Measurements from ENCODE around the gene PIGN. TPM values are rescaled to one million over a fixed set of nuclear protein-coding genes. Genes with fewer than 3 reads are reported as not detected.

The PIGN gene, protein sequence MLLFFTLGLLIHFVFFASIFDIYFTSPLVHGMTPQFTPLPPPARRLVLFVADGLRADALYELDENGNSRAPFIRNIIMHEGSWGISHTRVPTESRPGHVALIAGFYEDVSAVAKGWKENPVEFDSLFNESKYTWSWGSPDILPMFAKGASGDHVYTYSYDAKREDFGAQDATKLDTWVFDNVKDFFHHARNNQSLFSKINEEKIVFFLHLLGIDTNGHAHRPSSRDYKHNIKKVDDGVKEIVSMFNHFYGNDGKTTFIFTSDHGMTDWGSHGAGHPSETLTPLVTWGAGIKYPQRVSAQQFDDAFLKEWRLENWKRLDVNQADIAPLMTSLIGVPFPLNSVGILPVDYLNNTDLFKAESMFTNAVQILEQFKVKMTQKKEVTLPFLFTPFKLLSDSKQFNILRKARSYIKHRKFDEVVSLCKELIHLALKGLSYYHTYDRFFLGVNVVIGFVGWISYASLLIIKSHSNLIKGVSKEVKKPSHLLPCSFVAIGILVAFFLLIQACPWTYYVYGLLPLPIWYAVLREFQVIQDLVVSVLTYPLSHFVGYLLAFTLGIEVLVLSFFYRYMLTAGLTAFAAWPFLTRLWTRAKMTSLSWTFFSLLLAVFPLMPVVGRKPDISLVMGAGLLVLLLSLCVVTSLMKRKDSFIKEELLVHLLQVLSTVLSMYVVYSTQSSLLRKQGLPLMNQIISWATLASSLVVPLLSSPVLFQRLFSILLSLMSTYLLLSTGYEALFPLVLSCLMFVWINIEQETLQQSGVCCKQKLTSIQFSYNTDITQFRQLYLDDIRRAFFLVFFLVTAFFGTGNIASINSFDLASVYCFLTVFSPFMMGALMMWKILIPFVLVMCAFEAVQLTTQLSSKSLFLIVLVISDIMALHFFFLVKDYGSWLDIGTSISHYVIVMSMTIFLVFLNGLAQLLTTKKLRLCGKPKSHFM
- 39.4 TPM for total RNA-seq

DNA sequence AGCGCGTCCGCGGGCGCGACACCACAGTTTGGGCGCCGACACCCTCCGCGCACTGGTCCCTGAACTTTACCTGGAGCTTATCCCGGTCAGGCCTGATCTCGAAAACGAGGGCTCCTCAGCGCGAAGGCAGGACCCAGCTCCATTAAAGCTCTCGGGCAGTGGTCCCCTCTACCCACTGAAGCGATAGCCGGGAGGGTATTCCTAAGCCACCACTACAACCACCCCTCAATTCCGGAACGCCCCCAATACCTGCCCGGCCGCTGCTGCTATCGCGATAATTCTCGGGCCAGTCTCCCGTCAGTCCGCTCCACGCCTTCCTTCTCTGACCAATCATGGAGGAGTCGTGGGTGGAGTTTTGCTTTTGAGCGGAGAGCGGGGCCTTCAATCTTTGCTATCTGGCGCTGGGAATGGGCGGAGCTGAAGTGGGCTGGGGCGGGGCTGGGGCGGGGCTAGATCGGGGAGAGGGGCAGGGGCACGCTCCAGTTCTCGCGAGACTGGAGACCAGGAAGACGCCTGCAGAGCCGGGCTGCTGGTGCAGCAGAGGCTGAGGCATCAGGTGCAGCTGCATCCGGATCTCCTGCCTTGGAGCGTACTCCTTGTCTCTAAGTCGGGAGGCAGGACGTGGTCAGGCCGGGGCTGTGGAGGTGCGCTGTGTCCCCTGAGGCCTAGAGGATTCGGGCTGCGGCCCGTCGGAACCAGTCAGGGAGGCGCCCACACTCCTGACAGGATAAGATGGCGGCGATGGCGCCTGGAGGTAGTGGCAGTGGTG lies at the start of gene PIGN, which contains the start of gene RELCH:
TSS of gene PIGN (minus strand) at position 283 of the 769 bp plus-strand sequence. CDS start 25,703 bp downstream, outside the sequence.
TSS of gene RELCH (plus strand) at position 482 of the 769 bp plus-strand sequence. CDS start at position 733, 251 bp downstream.

Other genes starting within 250 kb of the PIGN start
- 86.3 TPM for gene RELCH, start 199 bp upstream of the PIGN start, total RNA-seq
- 0.46 TPM for gene TNFRSF11A, start 138.3 kb upstream of the PIGN start, total RNA-seq

All from diencephalon (tissue), 1 donor.